Common myeloid progenitor, CD34-positive (primary cell): ENCODE measurements around the gene STAM.
A peak's percentile ranks its signal among the peaks of the same experiment; 100 is the strongest.

Experiments
- CTCF ChIA-PET: fragments of 350-600 bp; sonication (Branson Sonifier 250); formaldehyde crosslinking; loops from one replicate; lab custom pipeline; 2021; ENCODE audit warnings: antibody characterized with exemption; lab: Charles Lee
- POLR2A ChIA-PET: fragments of 350-600 bp; sonication (Branson Sonifier 250); formaldehyde crosslinking; loops from one replicate; lab custom pipeline; 2021; ENCODE audit warnings: antibody characterized with exemption; lab: Charles Lee
- DNase-seq, 3 donors: peaks; one replicate each; pipeline versions ENCODE4 v3.0.0 to v3.0.0-alpha.2; 2013
- H3K27ac ChIP-seq, 2 experiments: 1 replicate in 1 of 2; 2 replicates in 1 of 2; pipeline ENCODE4 v1.7.0; 2013; ENCODE audit warnings: inconsistent platforms in 2 of 2, low read length in 2 of 2, mild to moderate bottlenecking in 2 of 2, low read depth in 1 of 2, moderate library complexity in 1 of 2; ENCODE audit not compliant: severe bottlenecking in 2 of 2, insufficient read depth in 1 of 2, poor library complexity in 1 of 2
- H3K27me3 ChIP-seq, 5 experiments: replicated peaks in 2 of 5; 1 replicate in 3 of 5; 2 replicates in 2 of 5; pipeline versions ENCODE4 v1.6.1 to v1.7.0; 2013; ENCODE audit warnings: low read length in 4 of 5, mild to moderate bottlenecking in 2 of 5, moderate library complexity in 2 of 5, inconsistent platforms in 1 of 5; ENCODE audit not compliant: insufficient read depth in 5 of 5, control insufficient read depth in 4 of 5
- H3K36me3 ChIP-seq, 4 experiments: 1 replicate in 2 of 4; 2 replicates in 2 of 4; pipeline versions ENCODE4 v1.6.1 to v1.7.0; 2013; ENCODE audit warnings: low read length in 3 of 4, control low read depth in 1 of 4, mild to moderate bottlenecking in 1 of 4; ENCODE audit not compliant: control insufficient read depth in 4 of 4, insufficient read depth in 4 of 4
- H3K4me1 ChIP-seq, 4 experiments: 1 replicate in 3 of 4; 2 replicates in 1 of 4; pipeline versions ENCODE4 v1.6.1 to v1.7.1; 2013; ENCODE audit warnings: low read length in 3 of 4, mild to moderate bottlenecking in 3 of 4, control low read depth in 1 of 4, inconsistent platforms in 1 of 4, moderate library complexity in 1 of 4; ENCODE audit not compliant: control insufficient read depth in 4 of 4, insufficient read depth in 4 of 4; ENCODE audit errors: control extremely low read depth in 1 of 4
- H3K4me3 ChIP-seq, 7 experiments: 1 replicate in 4 of 7; 2 replicates in 3 of 7; pipeline versions ENCODE4 v1.5.1 to v1.7.0; 2013; ENCODE audit warnings: mild to moderate bottlenecking in 7 of 7, low read length in 6 of 7, moderate library complexity in 6 of 7, inconsistent platforms in 2 of 7, low read depth in 2 of 7, control low read depth in 1 of 7; ENCODE audit not compliant: insufficient read depth in 4 of 7, control insufficient read depth in 1 of 7; ENCODE audit errors: extremely low read depth in 1 of 7
- H3K9me3 ChIP-seq, 5 experiments: 1 replicate in 4 of 5; 2 replicates in 1 of 5; pipeline versions ENCODE4 v1.6.1 to v1.7.1; 2013; ENCODE audit warnings: low read length in 4 of 5, mild to moderate bottlenecking in 2 of 5, inconsistent platforms in 1 of 5, low read depth in 1 of 5, moderate library complexity in 1 of 5; ENCODE audit not compliant: control insufficient read depth in 4 of 5, insufficient read depth in 2 of 5; ENCODE audit errors: control extremely low read depth in 1 of 5
- WGBS: methylation state at CpG from one replicate; pipeline ENCODE4 v1.1.5; 2013; ENCODE audit not compliant: insufficient coverage; 5-methylcytosine and 5-hydroxymethylcytosine counted together

Gene STAM

DNA sequence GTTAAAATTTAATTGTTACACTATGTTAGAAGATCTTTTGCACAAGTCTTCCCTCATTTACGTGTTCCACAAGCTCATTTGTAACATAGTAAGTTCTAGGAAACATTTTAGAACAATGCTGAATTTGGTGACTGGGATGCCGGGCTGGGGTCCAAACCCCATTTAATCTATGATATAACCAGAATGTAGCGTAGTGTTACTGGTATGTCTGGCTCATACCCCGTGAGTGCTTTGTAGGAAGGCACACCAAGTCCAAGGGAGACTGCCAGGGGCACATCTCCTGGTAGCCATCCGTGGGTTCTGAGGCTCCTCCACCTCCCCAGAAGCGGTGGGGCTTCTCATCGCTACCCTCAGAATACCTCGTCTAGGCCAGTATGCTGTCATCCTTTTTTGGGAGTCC lies 86.7 kb downstream of the STAM start:
- DNase-seq = no peak
- Histone ChIP-seq H3K4me3 (no peak overlapping the region), H3K9me3 (no peaks in the 10 kb centered on the region), H3K27me3 (no peaks in the 10 kb centered on the region), H3K4me1 (peaks cover 0 to 12% (median 7%) of the 10 kb centered on the region in 4 experiments), H3K36me3 (peaks cover 0 to 2% (median under 1%) of the 10 kb centered on the region in 4 experiments), H3K27ac (no peak overlapping the region)
- CTCF ChIA-PET = interaction anchor here (0.6 kb wide), 1 partner anchor 440 kb away, joined by 4 read pairs; no protein-coding TSS in a partner anchor
- POLR2A ChIA-PET = no interaction called here
- WGBS = 97% methylated on average over 8 of the region's 8 CpGs

DNA sequence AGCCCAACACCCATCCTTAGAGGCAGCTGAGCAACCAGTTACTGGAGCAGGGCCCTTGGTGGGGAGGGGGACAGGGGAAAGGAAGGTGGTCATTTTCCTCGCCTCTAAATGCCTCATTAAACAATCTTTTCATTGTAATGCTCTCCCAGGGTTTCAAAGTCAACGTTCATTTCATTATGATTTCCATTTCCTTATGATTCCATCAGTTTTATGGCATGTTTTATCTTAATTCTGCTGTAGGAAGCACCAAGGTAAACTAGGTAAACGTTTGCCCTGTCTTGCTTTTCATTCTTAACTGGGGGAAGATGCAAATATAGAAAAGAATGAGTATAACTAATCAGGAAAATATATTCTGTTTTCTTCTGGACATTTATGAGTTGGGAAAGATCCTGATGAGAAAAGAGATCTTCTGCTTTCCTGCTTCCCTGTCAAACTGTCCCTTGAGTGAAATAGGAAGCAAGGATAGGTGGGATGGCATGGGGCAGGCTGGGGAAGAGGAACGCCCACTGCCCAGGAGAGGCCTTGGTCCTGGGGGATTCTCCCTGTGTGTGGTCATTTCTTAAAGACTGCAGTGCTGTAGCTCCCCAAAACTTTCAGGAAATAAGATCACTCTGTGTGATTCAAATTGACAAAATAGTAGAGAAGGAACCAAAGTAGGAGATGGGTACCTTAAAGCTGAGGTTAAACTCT lies 87.5 kb downstream of the STAM start:
- CTCF ChIA-PET = no interaction called here
- no peak for DNase-seq
- WGBS = 100% methylated on average over 1 of the region's 4 CpGs

DNA sequence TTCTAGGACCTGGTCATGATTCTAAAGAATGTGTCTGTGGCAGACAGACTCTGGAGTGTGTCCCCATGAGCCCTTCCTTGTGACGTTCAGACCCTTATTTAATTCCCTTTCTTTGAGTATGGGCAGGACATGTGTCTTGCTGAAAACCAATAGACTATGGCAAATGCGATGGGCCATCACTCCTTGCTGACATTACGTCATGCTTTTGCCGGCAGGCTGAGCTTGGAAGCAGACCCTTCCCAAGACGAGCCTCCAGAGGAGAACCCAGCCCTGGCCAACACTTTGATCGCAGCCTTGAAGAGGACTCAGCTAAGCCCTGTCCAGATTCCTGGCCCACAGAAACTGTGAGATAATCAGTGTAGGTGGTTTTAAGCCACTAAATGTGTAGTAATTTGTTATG lies 89.7 kb downstream of the STAM start:
- H3K4me1 ChIP-seq = peaks cover 0 to 15% (median 7%) of the 10 kb centered on the region in 4 experiments
- 98% methylated on average over 6 of the region's 6 CpGs for WGBS
- CTCF ChIA-PET = interaction anchor here (3.1 kb wide), 1 partner anchor 11 kb away, joined by 8 read pairs; no protein-coding TSS in a partner anchor
- POLR2A ChIA-PET = no interaction called here
- H3K9me3 ChIP-seq = no peaks in the 10 kb centered on the region
- no peak for DNase-seq
- no peak overlapping the region for H3K4me3 ChIP-seq
- H3K36me3 ChIP-seq = no peaks in the 10 kb centered on the region
- no peaks in the 10 kb centered on the region for H3K27me3 ChIP-seq
- no peak overlapping the region for H3K27ac ChIP-seq

More for the DNA sequence above, 87.5 kb downstream of the STAM start:
- POLR2A ChIA-PET = no interaction called here
- Histone ChIP-seq H3K27me3 (no peaks in the 10 kb centered on the region), H3K4me3 (no peak overlapping the region), H3K4me1 (peaks cover 0 to 12% (median 7%) of the 10 kb centered on the region in 4 experiments), H3K27ac (no peak overlapping the region), H3K36me3 (peaks cover 0 to 2% (median 0%) of the 10 kb centered on the region in 4 experiments), H3K9me3 (no peaks in the 10 kb centered on the region)

DNA sequence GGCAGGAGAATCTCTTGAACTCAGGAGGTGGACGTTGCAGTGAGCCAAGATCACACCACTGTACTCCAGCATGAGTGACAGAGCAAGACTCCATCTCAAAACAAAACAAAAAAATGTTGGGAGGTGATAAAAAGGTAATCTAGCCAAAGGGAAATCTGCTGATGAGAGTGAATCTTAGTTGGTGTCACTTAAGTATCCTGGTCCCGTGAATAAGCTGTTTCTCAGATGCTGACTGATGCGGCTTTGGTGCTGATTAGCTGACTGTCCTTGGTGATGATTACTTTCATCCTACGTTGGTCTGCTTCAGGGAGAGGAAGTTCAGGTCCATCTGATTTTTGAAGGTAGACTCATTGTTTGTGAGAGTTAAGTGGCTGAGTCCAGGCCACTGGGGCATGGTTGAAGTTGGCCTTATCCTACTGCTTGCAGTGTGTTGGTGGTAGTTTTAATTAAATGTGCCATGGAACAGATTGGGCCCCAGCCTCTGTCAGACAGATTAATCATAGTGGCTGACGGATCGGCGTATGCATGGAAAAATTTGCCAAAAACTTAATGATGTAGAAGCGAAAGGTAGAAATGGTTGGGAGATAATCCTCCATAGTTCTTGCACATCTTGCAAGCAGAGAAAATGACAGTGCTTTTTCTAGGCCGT lies 90.6 kb downstream of the STAM start:
- Histone ChIP-seq H3K27me3 (no peaks in the 10 kb centered on the region), H3K9me3 (no peaks in the 10 kb centered on the region), H3K4me3 (no peak overlapping the region), H3K36me3 (no peaks in the 10 kb centered on the region), H3K4me1 (peaks cover 0 to 15% (median 7%) of the 10 kb centered on the region in 4 experiments), H3K27ac (no peak overlapping the region)
- POLR2A ChIA-PET = no interaction called here
- peak in 2 of 3 donors; percentile 40 to 63 for DNase-seq
- CTCF ChIA-PET = interaction anchor here (0.9 to 3.1 kb wide), 3 partner anchors 7 to 41 kb away, joined by 3 to 8 read pairs (median 3); no protein-coding TSS in a partner anchor
- 91% methylated on average over 7 of the region's 9 CpGs for WGBS

DNA sequence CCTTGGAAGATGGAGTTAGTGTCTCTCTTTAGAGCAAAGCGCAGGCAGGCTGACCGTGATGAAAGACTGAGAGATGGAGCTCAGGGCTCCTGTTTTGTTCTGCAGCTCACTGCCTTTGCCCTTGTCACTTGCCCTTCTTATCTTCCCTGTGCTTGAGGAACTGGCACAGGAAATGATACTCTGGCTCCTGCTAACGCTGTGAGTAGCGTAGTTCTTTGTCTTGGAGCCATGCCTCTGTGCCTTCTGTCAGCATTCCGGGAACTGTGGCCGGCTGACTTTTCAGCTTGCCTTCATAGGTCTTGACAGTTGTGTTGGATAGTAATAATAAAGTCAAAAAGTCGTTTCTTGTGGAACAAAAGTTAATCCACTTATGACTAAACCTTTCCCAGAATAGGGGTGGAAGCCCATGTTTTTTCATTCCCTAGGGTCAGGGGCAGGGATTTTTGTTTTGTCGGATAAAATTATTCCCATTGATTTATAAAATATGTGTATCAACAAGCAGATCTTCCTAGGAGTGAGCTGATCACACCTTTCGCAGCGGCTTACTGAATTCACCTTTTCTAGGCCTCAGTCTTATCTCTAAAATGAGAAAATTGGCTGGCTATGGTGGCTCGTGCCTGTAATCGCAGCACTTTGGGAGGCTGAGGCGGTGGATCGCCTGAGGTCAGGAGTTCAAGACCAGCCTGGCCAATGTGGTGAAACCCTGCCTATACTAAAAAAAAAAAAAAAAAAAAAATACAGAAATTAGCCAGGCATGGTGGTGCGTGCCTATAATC lies 91.4 kb downstream of the STAM start:
- Histone ChIP-seq H3K36me3 (no peaks in the 10 kb centered on the region), H3K4me1 (peaks cover 0 to 15% (median 7%) of the 10 kb centered on the region in 4 experiments), H3K27ac (no peak overlapping the region), H3K9me3 (no peaks in the 10 kb centered on the region), H3K27me3 (no peaks in the 10 kb centered on the region), H3K4me3 (no peak overlapping the region)
- 54% methylated on average over 8 of the region's 15 CpGs for WGBS
- CTCF ChIA-PET = interaction anchor here (0.9 to 3.1 kb wide), 6 partner anchors 8 to 108 kb away, joined by 3 to 9 read pairs (median 4); no protein-coding TSS in a partner anchor
- POLR2A ChIA-PET = no interaction called here
- peak; percentile 29 to 67 (median 57) for DNase-seq

DNA sequence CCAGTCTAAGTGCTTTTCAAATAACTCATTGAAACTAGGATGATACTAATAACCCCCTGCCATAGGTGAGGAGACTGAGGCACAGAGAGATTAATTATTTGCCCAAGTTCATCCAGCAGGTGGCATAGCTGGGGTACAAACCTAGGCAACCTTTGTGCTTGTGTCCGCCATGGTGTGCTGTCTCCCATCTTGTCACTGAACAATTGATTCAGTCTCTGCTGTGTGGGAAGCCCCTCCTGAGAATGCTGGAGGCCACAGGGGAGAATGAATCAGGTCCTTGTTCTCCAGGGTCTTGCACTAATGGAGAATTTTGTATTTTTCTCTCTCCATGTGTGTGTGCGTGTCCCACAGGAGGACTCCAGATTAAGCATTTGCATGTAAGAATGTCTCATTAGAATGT lies 92.3 kb downstream of the STAM start:
- CTCF ChIA-PET = interaction anchor here (0.8 to 3.1 kb wide), 12 partner anchors 8 to 137 kb away, joined by 3 to 9 read pairs (median 4); partner anchors contain the start of gene HACD1
- no peak overlapping the region for H3K27ac ChIP-seq
- no peaks in the 10 kb centered on the region for H3K27me3 ChIP-seq
- 100% methylated on average over 2 of the region's 2 CpGs for WGBS
- POLR2A ChIA-PET = no interaction called here
- no peaks in the 10 kb centered on the region for H3K9me3 ChIP-seq
- no peaks in the 10 kb centered on the region for H3K36me3 ChIP-seq
- no peak overlapping the region for H3K4me3 ChIP-seq
- no peak for DNase-seq
- H3K4me1 ChIP-seq = peaks cover 0 to 15% (median 7%) of the 10 kb centered on the region in 4 experiments
